Renal cortex interstitium (tissue), 11 donors: ENCODE measurements around the gene GNPDA1. TPM values are rescaled to one million over a fixed set of nuclear protein-coding genes. Genes with fewer than 3 reads are reported as not detected.

ENCODE experiments used
- DNase-seq, 11 donors: peaks; one replicate each; pipeline ENCODE4 v3.0.0-alpha.2; 2013; ENCODE audit warnings: low read depth in 9 of 11, low spot score in 4 of 11; ENCODE audit errors: extremely low read depth in 1 of 11
- polyA plus RNA-seq, 3 donors: library from polyadenylated mRNA; unstranded; fragments of 120-200 nt; gene quantifications; one replicate each; pipeline ENCODE4 v1.2.1, GENCODE V29; 2013; ENCODE audit not compliant: insufficient read length in 3 of 3

GNPDA1 gene
- polyA plus RNA-seq, 3 donors, result 58.0 to 70.5 (median 63.0) TPM

GRCh38 chr5:141968914-141969608, 43.8 kb downstream of the GNPDA1 start, which contains the start of gene RNF14:
Gene RNF14 (plus strand): TSS chr5:141969105. CDS start chr5:141973589, 4,484 bp downstream.
- peak in 10 of 11 donors; percentile 72 to 92 (median 86) for DNase-seq

DNA sequence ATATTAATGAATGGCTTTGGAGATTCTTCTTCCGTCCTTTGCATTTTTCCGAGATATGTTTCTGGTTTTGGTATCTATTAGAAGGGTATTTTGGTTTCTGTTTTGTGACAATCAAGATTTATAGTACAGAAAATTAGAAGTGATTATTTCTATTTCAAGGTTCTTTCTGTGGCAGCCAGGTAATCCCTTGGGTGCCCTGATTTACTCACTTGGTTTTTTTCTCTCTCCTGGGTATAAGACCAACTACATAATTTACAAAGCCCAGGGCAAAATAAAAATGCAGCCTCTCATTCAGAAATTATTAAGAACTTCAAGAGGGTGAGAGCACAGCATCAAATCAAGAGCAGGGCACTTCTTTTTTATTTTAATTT, 45.9 kb downstream of the GNPDA1 start:
- DNase-seq, result no peak

- DNase-seq, result no peak
Measured at GRCh38 chr5:141966275-141966962, 46.4 kb downstream of the GNPDA1 start.

DNA sequence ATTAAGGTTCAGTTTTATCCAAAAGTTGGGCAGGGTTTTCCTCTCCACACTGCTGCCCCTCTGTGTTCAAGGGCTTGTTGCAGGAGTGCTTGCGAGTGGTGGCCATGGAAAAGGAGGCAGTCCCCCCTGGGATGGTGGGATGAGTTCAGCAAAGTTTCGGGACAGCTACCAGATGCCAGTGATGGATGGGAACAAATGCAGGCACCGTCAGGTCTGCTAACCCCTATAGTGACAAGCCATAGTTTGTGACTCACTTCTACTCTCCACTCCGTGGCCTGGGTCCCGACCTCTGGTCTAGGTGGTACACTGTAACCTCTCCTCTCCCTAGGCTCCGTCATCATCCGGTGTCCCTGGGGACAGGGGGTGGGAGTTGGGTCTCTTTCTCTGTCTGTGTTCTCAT, 47.8 kb downstream of the GNPDA1 start:
- DNase-seq, result no peak

DNA sequence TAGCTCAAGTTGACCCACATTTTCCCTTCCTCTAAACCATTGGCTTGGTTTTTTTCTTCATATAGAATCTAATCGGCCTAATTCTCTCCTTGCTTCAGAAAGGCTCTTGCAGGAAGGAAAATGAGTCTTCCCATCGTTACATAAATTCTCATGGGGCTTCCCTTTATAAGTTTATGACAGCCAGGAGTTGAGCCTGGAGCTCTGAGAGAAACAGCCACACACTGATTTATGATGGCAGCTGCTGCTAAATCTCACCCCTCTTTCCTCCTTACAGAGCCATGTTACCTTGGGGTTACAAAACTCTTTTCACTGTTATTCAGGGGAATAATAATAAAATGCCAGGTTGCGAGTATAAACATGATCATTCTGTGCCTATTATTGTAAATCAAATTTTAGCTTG, 49.1 kb downstream of the GNPDA1 start:
- DNase-seq, result no peak

DNA sequence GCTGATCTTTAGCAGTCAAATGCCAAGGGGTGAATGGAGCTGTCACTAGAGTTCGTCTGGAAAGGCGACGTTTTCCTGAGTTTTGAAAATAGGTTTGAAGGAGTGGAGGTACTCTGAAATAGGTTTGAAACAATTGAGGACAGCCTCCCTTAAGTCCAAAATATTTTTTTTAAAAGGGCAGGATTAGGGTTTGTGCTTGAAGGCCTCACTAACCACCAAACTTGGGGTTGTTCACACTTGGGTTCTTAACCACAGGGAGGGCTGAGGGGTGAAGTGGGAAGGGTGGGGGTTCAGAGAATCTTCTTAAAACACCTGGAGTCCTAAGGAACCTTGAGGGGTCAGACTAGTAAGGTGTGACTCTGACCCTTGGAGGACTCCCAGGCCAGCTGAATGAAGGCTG, 51.4 kb downstream of the GNPDA1 start:
- no peak for DNase-seq

DNA sequence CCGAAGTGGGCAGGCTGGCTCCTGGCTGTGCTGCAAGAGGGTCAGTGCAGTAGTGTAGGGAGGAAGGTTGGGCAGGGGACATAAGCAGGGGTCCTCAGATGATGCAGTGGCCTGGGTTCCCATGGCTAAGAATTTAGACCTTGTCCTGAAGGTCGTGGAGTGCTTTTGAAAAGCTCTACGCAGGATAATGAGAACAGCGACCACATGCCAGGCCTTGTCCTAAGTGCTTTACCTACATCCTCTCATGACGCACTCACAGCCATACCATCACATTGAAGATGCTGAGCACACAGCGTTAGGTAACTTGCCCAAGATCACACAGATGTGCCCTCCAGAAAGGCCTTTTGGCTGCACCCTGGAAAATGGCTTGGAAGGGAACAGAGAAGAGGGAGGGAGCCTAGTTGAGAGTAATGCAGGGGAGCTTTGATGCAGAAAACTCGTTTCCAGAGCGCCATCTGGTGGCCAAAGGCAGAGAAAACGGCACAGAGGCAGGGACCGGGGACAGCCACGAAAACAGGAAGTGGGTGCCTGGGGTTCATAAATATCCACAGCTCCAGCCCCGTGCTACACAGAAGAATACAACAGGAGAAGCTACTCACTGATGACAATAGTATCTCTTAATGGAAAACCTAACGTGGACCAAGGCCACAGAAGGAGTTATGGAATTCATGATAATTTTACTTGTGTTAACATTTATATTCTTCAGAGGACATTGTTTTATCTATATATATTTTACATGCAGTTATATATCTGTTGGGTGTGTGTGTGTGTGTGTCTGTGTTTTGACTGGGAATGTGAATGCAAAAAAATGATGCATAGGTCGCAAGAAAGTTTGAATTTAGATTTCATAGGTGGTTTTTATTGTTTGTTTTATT, 52.1 kb downstream of the GNPDA1 start:
- DNase-seq, result peak; percentile 72 to 91 (median 87)

DNA sequence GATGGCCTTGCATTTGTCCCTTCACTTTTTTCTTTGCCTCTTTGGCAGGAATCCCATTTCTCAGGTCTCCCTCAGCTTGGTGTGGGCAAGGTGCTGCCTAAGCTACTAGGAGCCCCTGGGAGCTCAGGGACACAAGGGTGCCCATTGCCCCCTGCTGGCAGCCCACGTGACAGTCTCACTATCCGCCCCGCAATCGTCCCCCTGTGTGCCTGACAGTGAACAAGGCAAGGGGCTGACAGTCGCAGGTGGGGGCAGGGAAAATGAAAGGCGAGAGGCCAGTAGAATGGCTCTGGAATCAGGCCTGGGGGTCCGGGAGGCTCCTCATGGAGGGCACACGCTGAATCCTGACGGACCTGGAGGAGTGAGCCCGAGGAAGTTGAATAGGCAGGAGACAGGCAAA, 52.8 kb downstream of the GNPDA1 start:
- no peak for DNase-seq

- DNase-seq, result no peak
Measured at GRCh38 chr5:141958546-141959172, 54.2 kb downstream of the GNPDA1 start.

- DNase-seq, result peak in 6 of 11 donors; percentile 41 to 79 (median 71)
Measured at GRCh38 chr5:141958113-141958512, 54.7 kb downstream of the GNPDA1 start, which contains the start of gene PCDH12. Gene PCDH12 (minus strand): TSS chr5:141958202. CDS start chr5:141957851, 351 bp downstream.

- DNase-seq, result no peak
Measured at GRCh38 chr5:141957367-141957996, 55.3 kb downstream of the GNPDA1 start.

DNA sequence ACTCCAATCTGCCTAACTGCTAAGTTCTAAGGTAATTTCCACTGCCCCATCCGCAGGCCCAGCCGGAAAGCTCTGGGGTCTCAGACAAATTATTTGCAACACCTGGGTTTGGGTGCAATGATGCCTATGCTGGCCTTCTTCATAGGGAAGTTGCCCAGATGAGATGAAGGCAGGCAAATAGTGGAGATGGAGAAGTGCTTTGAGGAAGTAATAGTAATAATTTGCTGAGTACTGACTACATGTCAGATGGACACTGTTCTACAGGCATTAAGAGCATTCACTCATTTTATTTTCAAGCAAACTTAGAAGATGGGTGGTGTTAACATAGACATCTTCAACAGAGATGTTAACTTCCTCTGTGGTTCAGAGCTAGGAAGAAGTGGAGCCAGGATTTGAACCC, 58.6 kb downstream of the GNPDA1 start:
- no peak for DNase-seq

GRCh38 chr5:141952020-141952419, 60.8 kb downstream of the GNPDA1 start:
- no peak for DNase-seq

- DNase-seq, result peak in 3 of 11 donors; percentile 46 to 65 (median 57)
Measured at GRCh38 chr5:141951332-141951781, 61.5 kb downstream of the GNPDA1 start.

Other genes with a start within 250 kb of the GNPDA1 start
- gene PCDH1, start 134.6 kb downstream of the GNPDA1 start, polyA plus RNA-seq, result 10 to 100 TPM; 18.7 to 26.2 (median 21.0) TPM
- gene DELE1, start 89.2 kb downstream of the GNPDA1 start, polyA plus RNA-seq, result 100 to 1,000 TPM in 1 of 3 donors, 10 to 100 TPM in 2; 93.5 to 123 (median 95.6) TPM
- 10 to 100 TPM; 14.2 to 17.5 (median 15.5) TPM for gene PCDH12, start 54.8 kb downstream of the GNPDA1 start, polyA plus RNA-seq
- 10 to 100 TPM; 54.4 to 64.2 (median 55.8) TPM for gene RNF14, start 43.9 kb downstream of the GNPDA1 start, polyA plus RNA-seq
- gene NDFIP1, start 95.8 kb upstream of the GNPDA1 start, polyA plus RNA-seq, result 100 to 1,000 TPM; 121 to 142 (median 123) TPM